ENCODE measurements around the gene STMND1. TPM values are rescaled to one million over a fixed set of nuclear protein-coding genes. Genes with fewer than 3 reads are reported as not detected.

STMND1 gene
- total RNA-seq, 1 experiment from 2014 or later, result not detected

GRCh38 chr6:17081273-17081672 is 20.6 kb upstream of the STMND1 start:
- DNase-seq, result no peak
- Histone ChIP-seq H3K4me1 (no peaks in the 10 kb centered on the region), H3K27me3 (replicated peaks; ENCODE audit: control insufficient read depth, insufficient read depth, low read length) (no peaks in the 10 kb centered on the region), H3K9me3 (no peaks in the 10 kb centered on the region), H3K36me3 (ENCODE audit: control insufficient read depth, insufficient read depth, low read length) (no peaks in the 10 kb centered on the region), H3K4me3 (ENCODE audit: low read depth, low read length) (no peak overlapping the region)
- POLR2A ChIA-PET, result no interaction called here
- Mint-ChIP-seq H3K4me1 (ENCODE audit: low read depth, unreplicated experiment) (no peaks in the 10 kb centered on the region), H3K9me3 (ENCODE audit: unreplicated experiment) (peaks cover 9% of the 10 kb centered on the region), H3K27me3 (ENCODE audit: insufficient read depth, unreplicated experiment) (peaks cover 12% of the 10 kb centered on the region), H3K4me3 (ENCODE audit: unreplicated experiment) (no peak overlapping the region), H3K27ac (ENCODE audit: unreplicated experiment) (no peak overlapping the region), H3K36me3 (ENCODE audit: insufficient read depth, unreplicated experiment) (no peaks in the 10 kb centered on the region)
- intact Hi-C loops (cut with micrococcal nuclease; ENCODE audit: unreplicated experiment), result no loop called here
- BruUV-seq (replicated peaks), result no TSS peak
- CTCF ChIA-PET, result no interaction called here
- no peak for TF ChIP-seq CTCF (IDR thresholded peaks at IDR 0.05; ENCODE audit: insufficient read depth in 1 of 2, low read depth in 1 of 2, low read length in 1 of 2, severe bottlenecking in 1 of 2, unreplicated experiment in 1 of 2)

- no peak overlapping the region for H3K27ac Mint-ChIP-seq (ENCODE audit: unreplicated experiment)
- POLR2A ChIA-PET, result no interaction called here
- H3K4me3 Mint-ChIP-seq (ENCODE audit: unreplicated experiment), result no peak overlapping the region
- CTCF ChIA-PET, result no interaction called here
- no peak overlapping the region for H3K4me3 ChIP-seq (ENCODE audit: low read depth, low read length)
- H3K36me3 Mint-ChIP-seq (ENCODE audit: insufficient read depth, unreplicated experiment), result no peaks in the 10 kb centered on the region
- no peaks in the 10 kb centered on the region for H3K27me3 ChIP-seq (replicated peaks; ENCODE audit: control insufficient read depth, insufficient read depth, low read length)
- H3K4me1 Mint-ChIP-seq (ENCODE audit: low read depth, unreplicated experiment), result no peaks in the 10 kb centered on the region
- no peak for TF ChIP-seq CTCF (IDR thresholded peaks at IDR 0.05; ENCODE audit: insufficient read depth in 1 of 2, low read depth in 1 of 2, low read length in 1 of 2, severe bottlenecking in 1 of 2, unreplicated experiment in 1 of 2)
- DNase-seq, result no peak
- H3K36me3 ChIP-seq (ENCODE audit: control insufficient read depth, insufficient read depth, low read length), result no peaks in the 10 kb centered on the region
- intact Hi-C loops (cut with micrococcal nuclease; ENCODE audit: unreplicated experiment), result no loop called here
- H3K9me3 ChIP-seq, result no peaks in the 10 kb centered on the region
- H3K9me3 Mint-ChIP-seq (ENCODE audit: unreplicated experiment), result peaks cover 2% of the 10 kb centered on the region
- no peaks in the 10 kb centered on the region for H3K4me1 ChIP-seq
- peaks cover 8% of the 10 kb centered on the region for H3K27me3 Mint-ChIP-seq (ENCODE audit: insufficient read depth, unreplicated experiment)
- BruUV-seq (replicated peaks), result no TSS peak
Measured at GRCh38 chr6:17081860-17082508, 19.9 kb upstream of the STMND1 start.

GRCh38 chr6:17083397-17083796 is 18.5 kb upstream of the STMND1 start:
- no TSS peak for BruUV-seq (replicated peaks)
- H3K4me3 ChIP-seq (ENCODE audit: low read depth, low read length), result no peak overlapping the region
- no peaks in the 10 kb centered on the region for H3K4me1 Mint-ChIP-seq (ENCODE audit: low read depth, unreplicated experiment)
- no peaks in the 10 kb centered on the region for H3K27me3 ChIP-seq (replicated peaks; ENCODE audit: control insufficient read depth, insufficient read depth, low read length)
- H3K9me3 ChIP-seq, result no peaks in the 10 kb centered on the region
- no peaks in the 10 kb centered on the region for H3K36me3 Mint-ChIP-seq (ENCODE audit: insufficient read depth, unreplicated experiment)
- H3K36me3 ChIP-seq (ENCODE audit: control insufficient read depth, insufficient read depth, low read length), result no peaks in the 10 kb centered on the region
- intact Hi-C loops (cut with micrococcal nuclease; ENCODE audit: unreplicated experiment), result no loop called here
- TF ChIP-seq CTCF (IDR thresholded peaks at IDR 0.05; ENCODE audit: insufficient read depth in 1 of 2, low read depth in 1 of 2, low read length in 1 of 2, severe bottlenecking in 1 of 2, unreplicated experiment in 1 of 2), result no peak
- peaks cover 4% of the 10 kb centered on the region for H3K27me3 Mint-ChIP-seq (ENCODE audit: insufficient read depth, unreplicated experiment)
- POLR2A ChIA-PET, result no interaction called here
- DNase-seq, result no peak
- H3K4me1 ChIP-seq, result no peaks in the 10 kb centered on the region
- no peaks in the 10 kb centered on the region for H3K9me3 Mint-ChIP-seq (ENCODE audit: unreplicated experiment)
- H3K4me3 Mint-ChIP-seq (ENCODE audit: unreplicated experiment), result no peak overlapping the region
- no peak overlapping the region for H3K27ac Mint-ChIP-seq (ENCODE audit: unreplicated experiment)
- CTCF ChIA-PET, result no interaction called here
